HG02588 (cell line): Measurements from ENCODE around the gene TTC24.
"Not testable (repeated sequence)": the region's sequence is repeated elsewhere in the genome, so short reads cannot be mapped to it uniquely, and the experiment has no call there.

Source experiments
- ATAC-seq: cut with Tn5 transposase; IDR thresholded peaks from one replicate; pipeline ENCODE4 v1.9.1; 2021; ENCODE audit warnings: mild to moderate bottlenecking, moderate library complexity; ENCODE audit not compliant: unreplicated experiment

TTC24 gene

DNA sequence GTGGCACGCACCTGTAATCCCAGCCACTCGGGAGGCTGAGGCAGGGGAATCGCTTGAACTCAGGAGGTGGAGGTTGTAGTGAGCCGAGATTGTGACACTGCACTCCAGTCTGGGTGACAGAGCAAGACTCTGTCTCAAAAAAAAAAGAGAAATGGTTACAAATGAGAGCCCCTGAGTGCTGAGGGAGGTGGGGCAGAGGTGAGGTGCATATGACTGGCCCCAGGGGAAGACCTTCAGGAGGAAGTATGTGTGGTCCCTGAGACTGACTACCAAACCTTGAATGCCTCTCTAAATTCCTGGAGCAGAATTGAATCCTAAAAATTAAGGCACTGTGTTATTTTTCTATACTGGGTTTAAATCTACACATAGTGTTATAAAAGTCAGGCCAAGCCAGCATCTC is 27.8 kb downstream of the TTC24 start:
- not testable (repeated sequence) for ATAC-seq

DNA sequence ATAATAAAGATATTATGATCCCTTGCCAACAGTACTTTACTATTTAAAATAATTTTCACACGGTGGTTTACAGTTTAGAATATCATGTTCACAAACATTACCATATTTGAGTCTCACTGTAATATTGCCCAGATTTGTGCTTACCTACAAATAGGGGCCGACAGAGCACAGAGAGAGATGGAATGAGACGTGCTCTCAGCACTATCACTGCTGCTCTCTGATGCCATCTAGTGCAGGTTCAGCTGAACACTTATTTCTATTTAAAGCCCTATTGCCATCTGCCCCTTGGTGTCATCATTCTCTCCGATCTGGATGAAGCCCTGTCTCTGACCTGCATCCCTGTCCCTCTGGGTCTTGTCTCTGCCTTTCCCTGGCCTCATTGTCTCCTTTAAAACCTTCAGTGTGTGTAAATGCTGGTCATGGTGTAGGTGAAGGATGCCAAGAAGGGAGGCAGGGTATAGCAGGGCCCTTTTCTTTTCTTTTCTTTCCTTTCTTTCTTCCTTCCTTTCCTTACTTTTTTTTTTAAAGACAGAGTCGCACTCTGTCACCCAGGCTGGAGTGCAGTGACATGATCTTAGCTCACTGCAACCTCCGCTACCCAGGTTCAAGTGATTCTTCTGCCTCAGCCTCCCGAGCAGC is 28.6 kb downstream of the TTC24 start:
- no peak for ATAC-seq

DNA sequence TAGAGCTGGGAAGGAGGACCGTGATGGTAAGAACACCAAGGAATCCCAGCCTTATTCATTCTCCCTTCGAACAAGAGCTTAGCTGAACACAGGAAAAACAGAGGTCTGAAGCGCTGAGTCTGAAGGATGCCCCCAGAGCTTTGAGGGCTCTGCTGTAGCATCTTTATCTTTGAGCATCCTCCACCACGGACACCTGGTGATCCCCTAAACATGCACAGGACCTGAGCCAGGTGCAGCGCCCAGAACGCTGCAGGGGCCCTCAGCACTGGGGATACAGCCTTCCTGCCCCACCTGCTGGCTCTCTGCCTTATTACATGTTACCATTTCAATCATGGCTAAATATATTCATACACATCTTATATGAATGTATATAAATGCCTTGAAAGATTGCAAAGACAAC is 29.5 kb downstream of the TTC24 start:
- ATAC-seq = no peak

DNA sequence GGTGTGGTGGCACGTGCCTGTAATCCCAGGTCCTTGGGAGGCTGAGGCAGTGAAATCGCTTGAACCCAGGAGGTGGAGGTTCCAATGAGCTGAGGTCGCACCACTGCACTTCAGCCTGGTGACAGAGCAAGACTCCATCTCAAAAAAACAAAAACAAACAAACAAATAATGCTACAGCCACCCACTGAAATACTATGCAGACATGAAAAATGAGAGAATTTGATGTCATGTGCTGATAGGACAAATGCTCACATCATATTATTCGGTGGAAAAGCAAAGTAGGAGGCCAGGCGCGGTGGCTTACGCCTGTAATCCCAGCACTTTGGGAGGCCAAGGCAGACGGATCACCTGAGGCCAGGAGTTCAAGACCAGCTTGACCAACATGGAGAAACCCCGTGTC is 30.5 kb downstream of the TTC24 start:
- not testable (repeated sequence) for ATAC-seq

DNA sequence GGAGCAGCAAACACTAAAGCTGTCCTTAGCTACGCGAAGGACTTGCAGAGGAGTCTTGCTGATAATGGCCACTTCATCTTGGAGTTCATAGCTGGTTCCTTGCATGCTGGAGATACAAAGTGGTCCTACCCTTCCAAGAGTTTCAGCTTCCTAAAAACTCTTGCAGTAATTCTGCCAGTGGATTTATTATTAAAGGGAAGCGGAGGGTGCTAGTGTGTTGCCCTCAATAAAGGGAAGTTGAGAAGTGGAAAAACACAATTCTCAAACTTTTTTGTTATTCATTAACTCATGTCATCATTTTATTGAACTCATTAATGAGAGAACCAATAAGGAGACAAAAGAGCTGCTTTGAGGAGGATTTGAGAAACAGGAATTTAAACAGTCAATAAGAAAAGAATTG is 33.1 kb downstream of the TTC24 start:
- ATAC-seq = no peak

DNA sequence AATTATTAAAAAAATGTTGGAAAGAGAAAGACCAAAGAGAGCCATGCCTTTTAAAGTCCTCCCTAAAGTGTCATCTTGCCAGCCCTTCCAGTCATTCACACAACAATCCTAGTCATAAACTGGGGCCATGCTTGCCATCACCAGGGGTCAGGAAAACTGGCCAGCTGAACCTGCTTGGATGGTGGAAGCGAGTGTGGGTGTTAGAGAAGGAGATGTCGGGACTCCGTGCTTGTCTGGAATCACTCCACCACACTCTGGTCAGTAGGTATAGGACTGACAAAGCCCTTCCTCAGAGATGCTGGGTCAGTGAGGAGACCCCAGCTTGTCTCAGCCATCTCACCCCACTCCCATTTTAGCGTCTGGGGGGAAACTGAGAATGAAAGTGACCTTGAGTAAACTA is 36.4 kb downstream of the TTC24 start:
- no peak for ATAC-seq

DNA sequence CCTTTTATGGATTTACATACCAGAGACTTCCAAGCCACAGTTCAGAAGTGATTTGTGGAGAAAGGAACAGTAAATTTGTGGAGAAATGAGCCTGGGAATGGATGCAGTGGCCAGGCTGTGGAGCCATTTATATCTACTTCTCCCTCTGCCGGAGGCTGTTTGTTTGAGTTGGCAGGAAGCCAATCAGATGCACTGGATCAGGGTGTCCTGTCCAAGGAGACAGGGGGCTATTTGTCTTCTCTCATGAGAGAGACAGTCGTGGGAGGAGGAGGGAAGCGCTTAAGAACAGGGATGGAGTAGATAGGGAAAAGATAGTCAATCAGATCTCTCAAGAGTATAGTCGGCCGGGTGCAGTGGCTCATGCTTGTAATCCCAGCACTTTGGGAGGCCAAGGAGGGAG is 36.9 kb downstream of the TTC24 start:
- ATAC-seq = no peak

DNA sequence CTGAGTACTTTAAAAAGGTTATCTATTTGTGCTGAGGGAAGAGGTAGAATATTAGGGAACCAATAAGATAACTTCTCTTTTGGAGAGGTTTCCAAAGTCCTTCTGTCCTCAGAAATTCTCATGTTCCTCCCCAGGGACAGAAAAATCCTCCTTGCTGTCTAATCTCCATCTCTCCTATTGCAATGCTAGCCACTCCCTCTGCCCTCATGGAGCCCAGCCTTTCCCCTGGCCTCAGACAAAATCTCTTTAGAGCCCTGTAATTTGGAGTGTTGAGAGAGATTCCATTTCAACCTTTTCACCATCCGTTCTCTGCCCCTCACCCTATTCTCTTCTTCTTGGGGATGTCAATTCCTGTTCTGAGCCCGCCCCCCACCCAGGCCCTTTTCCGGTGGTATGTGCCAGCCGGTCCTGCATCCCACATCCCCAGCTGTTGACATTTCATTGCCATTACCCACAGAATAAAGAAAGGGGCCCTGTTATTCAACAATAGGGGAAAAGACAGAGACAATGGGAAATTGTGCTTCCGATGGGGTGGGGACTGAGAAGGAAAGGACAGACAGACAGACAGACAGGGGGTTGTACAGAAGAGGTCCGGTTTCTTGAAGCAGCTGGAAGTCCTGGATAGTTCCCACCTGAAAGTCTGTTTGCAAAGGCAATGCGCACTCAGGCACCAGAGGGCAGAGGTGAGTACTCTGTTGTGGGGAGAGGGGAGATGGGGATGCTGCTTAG is 39.5 kb downstream of the TTC24 start, which contains the start of gene HAPLN2:
HAPLN2 (plus strand) TSS at position 563 of the 729 bp plus-strand sequence. CDS start 4,076 bp downstream, outside the sequence.
- no peak for ATAC-seq

DNA sequence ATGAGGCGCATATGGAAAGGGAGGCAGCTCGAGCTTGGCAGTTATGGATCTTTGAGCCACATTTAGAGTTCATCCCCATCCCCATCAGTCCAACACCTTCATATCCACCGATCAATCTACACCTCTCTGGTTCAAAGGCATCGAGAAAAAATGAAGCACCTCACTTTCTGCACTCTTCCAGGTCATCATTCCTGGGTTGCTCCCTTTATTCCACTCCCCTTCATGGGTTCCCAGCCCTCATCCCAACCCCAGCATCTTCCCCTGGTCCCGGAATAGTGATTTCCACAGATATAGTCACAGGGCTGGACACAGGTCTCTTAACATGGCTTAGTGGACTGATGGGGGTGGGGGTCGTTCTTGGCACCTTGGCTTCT is 40.0 kb downstream of the TTC24 start:
- no peak for ATAC-seq

DNA sequence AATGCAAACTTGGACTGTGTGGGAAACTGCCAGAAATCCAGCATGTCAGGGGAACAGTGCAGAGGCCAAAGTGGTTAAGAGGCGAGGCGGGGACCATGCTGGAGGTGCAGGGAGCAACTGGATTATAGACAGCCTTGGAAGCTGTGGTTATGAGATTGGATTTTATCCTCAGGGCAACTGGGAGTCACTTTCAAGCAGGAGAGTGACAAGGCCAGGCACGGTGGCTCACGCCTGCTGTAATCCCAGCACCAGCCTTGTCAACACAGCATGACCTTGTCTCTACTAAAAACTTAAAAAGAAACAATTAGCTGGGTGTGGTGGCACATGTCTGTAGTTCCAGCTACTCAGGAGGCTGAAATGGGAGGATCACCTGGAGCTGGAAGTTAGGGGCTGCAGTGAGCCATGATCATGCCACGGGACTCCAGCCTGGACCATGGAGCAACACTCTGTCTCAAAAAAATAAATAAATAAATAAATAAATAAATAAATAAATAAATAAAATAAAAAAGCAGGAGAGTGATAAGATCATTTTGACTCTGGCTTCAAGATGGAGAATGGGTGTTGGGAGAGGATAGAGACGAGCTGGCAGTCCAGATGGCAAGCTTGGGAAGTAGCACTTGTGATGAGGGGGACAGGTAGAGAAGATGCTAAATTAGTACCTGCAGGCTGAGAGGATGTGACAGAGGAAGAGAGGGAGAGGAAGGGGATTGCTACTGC is 43.2 kb downstream of the TTC24 start:
- no peak for ATAC-seq

DNA sequence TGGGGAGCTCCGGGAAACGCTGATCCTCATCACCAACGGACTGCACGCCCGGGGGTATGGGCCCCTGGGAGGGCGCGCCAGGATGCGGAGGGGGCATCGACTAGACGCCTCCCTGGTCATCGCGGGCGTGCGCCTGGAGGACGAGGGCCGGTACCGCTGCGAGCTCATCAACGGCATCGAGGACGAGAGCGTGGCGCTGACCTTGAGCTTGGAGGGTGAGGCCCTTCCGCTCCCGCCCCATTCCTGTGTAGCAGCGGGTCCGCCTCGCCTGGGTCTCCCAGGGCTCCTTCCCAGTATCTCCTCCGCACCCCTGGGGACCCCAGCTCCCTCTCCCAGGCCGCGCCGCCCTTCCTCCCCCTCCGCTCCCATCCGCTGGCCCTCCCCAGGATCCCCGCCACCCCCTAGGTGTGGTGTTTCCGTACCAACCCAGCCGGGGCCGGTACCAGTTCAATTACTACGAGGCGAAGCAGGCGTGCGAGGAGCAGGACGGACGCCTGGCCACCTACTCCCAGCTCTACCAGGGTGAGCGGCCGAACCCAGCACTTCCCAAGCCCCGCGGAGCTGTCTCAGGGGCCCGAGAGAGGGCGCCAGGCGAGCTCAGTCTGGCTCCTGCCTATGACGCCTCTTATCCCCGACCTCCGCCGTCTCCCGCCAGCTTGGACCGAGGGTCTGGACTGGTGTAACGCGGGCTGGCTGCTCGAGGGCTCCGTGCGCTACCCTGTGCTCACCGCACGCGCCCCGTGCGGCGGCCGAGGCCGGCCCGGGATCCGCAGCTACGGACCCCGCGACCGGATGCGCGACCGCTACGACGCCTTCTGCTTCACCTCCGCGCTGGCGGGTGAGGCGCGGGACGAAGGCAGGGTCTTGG is 44.7 kb downstream of the TTC24 start:
- ATAC-seq = no peak

DNA sequence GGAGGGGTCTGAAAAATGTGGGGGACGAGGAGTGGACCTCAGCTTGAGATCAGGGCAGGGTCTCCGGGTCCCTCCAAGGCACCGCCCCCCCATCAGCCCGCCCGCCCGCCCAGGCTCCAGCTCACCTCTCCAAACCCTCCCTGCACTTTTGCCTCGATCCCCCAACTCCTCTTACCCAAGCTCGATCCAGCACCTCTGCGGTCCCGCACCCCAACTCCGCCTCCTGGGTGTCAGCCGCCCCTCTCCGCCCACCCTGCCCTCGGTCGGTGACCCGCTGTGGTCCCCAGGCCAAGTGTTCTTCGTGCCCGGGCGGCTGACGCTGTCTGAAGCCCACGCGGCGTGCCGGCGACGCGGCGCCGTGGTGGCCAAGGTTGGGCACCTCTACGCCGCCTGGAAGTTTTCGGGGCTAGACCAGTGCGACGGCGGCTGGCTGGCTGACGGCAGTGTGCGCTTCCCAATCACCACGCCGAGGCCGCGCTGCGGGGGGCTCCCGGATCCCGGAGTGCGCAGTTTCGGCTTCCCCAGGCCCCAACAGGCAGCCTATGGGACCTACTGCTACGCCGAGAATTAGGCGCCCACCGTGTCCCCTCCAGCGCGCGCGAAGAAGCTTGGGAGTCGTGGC is 45.4 kb downstream of the TTC24 start:
- no peak for ATAC-seq

DNA sequence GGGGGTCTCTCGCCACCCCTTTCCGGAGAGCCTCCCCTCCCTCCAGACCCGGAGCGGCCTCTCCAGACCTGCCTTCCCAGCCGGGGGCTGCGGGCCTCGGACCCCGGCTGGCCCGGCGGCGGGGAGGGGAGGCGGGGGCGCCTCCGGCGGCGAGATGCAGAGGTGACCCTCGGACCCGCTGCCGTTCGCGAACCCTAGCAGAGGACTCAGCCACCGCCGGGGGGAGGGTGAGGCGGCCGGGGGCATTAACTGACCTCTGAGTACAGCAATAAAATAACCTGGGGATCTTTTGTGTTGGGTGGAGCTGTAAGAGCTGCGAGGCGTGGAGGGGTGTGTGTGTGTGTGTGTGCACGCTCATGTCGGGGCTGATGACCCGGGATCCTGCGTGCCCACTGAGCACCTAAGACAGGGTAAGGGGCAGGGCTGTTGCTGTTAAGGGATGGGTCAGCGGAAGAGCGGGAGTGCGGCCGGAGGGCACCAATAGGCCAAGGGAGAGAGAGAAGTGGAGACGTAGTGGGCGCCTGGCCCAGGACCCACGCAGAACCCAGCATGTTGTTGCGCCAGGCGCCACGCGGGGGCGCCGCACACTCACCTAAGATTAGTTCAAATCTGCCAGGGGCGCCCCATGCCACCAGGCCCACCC is 46.0 kb downstream of the TTC24 start:
- no peak for ATAC-seq

DNA sequence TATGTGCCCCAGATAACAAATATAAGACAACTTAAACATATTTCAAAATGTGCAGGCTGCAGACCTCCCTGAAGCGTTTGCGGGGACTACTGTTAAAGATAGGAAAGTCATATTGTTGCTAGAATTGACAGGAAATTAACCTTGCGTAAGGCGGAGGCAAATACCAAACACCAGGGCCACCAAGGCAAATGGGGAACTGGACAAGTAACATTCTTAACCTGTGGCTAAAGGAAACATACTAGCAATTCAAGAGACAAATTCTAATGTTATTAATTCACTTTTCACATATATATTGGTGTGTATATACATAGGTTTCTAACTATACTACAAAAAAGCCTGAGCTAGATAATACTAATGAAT is 46.5 kb downstream of the TTC24 start:
- ATAC-seq = no peak

DNA sequence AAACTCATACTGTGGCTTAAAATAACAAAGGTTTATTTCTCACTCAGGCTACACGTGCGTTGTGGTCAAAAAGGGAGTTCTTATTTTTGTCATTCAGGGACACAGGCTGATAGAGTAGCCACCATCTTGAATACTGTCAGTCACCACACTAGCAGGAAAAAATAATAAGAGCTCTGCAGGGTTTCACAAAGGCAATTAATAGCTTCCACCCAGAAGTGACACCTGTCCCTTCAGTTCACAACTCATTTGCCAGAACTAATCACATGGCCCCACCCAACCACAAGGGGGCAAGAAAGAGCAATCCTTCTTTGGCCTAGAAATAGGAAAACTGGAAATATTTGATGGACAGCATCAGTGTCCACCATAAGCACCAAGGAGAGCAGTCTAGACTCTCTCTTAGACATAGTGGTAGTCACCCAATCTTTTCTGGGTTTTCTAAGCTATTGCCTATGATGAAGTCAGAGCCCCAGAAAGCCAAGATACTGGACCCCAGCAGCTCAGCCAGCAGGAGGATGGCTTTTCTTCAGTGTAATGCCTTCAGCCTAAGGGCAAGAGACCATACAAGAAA is 47.9 kb downstream of the TTC24 start:
- no peak for ATAC-seq

DNA sequence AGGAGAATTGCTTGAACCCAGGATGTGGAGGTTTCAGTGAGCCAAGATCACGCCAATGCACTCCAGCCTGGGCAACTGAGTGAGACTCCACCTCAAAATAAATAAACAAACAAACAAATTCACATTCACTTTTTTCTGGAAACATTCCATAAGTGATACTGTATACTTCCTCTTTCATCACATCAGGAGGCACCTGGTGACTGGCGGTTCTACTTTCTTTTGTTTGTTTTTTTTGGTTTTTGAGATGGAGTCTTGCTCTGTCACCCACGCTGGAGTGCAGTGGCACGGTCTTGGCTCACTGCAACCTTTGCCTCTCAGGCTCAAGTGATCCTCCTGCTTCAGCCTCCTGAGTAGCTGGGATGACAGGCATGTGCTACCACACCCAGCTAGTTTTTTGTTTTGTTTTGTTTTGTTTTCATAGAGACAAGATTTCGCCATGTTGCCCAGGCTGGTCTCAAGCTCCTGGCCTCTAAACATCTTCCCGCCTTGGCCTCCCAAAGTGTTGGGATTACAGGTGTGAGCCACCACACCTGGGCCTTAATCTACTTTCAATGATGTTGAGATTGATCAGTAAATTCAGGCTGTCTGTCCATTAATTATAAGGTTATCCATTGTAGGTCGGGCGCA is 50.4 kb downstream of the TTC24 start:
- no peak for ATAC-seq

DNA sequence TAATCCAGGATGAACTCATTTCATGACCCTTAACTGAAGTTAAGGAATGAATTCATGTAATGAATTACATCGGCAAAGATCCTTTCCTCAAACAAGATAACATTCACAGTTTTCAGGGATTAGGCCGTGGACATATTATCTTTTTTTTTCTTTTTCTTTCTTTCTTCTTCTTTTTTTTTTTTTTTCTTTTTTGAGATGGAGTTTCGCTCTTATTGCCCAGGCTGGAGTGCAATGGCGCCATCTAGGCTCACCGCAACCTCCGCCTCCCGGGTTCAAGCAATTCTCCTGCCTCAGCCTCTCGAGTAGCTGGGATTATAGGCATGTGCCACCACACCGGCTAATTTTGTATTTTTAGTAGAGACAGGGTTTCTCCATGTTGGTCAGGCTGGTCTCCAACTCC is 51.6 kb downstream of the TTC24 start:
- not testable (repeated sequence) for ATAC-seq

DNA sequence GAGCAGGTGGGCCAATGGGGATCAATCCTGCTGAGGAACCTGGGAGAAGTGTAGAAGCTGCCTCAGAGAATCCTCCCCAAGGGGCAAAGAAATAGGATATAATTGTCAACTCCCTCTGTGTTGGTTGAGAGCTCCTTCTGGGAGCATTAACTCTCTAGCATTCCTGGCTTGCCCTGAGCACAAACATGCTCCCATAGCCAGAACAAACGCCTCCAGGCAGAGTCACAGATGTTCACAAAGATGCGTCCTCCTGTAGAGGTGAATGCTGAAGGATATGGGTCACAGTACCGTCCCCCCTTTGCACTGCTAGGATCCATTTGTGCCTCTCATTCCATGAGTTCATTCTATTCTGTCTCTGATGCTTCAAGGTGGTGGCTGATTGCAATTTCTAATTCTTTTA is 52.8 kb downstream of the TTC24 start:
- ATAC-seq = no peak
